Measurements from ENCODE around the gene AMBP.
"Not testable (repeated sequence)": the region's sequence is repeated elsewhere in the genome, so short reads cannot be mapped to it uniquely, and the experiment has no call there.

The AMBP gene

GRCh38 chr9:114091711-114092110 lies 13.6 kb upstream of the AMBP start:
- no peak for DNase-seq

DNA sequence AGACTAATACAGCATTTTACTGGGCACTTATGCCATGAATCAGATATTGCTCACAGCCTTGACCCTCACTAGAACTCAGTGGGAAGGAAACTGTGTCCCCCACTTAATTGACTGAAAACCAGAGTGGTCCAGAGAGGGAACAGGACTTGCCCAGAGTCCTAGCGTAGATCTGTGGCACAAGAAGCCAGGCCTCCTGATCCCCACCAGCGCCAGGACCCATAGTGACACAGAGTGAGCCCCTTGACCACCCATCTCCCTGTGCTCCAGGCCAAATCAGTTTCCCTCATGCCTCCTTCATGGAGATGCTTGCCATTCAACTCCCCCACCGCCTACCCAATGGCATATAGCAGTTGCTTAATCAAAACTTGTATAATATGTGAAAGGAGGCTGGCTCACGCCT lies 12.7 kb upstream of the AMBP start:
- no peak for DNase-seq

GRCh38 chr9:114089206-114089840 lies 11.2 kb upstream of the AMBP start:
- DNase-seq: no peak

- no peak for DNase-seq
These were observed 10.6 kb upstream of the AMBP start for GRCh38 chr9:114088571-114089170.

DNA sequence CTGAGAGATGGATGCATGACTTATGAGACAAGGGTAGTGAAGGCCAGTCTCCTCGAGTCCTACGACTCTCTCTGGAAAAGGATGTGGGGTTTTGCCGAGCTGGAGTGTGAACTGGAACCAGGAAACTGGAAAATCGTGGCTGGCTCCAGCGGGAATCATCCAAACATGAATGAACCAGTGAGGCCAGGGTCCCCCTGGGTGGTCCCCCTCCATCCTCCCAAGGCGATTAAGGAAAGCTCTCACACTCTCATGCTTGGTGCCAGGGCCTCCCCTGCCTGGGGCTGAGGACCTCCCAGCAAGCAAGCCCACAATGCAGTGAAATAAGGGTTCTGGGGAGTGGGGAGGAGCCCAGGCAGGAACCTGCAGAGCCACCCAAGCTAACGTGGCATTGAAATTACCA lies 9.6 kb upstream of the AMBP start:
- DNase-seq: no peak

DNA sequence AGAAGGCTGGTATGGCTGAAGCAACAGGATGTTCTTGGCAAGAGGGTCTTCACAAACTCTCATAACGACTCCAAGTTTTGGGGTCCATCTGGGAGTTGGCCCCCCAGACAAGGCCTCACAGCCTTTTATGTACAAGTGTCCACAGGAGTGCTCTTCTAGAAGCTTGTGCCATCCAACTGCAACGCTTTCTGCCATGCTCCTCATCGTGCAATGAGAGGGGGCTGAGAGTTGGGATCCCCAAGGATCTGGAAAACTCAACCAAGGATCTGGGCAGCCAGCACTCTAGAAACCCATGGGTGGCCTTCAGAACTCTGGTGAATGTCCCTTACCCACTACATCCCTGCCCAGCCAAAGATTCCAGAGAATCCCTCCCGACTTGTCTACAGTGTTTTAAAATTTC lies 8.5 kb upstream of the AMBP start:
- no peak for DNase-seq

DNA sequence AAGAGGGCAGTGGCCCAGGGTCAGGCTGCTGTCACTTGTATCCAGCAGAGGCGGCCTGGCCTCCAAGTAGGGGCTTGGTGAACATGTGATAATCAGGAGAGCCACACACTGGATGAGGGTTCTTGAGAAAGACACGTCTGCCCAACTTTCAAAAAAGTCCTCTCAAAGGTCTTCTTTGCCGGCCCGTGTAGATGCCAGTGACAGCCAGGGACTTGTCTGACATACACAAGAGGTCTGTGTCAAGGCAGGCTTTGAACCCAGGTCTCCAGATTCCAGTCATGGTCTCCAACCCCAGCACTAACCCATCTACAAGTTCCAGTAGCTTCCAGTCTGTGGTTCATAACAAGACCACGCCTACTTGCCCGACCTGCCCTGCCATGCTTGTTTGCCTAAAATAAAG lies 7.9 kb upstream of the AMBP start:
- DNase-seq: no peak

DNA sequence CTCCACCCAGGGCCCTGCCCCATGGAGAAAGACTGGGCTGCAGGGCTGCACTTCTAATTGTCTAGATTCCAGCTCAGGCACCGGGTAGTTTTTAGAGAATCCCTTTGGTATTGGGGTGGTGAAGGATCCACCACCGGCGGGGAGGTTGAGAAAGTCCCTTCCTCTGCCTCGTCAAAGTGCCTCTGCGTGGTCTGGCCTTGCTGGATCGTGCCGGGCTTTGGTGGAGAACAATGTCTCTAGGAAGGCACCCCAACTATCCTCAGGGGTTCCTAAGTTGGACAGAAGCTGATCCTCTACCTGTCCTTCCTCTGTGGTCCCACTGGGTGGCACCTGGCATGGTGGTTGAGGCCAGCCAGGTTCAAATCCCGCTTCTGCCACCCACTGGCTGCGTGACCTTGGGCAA lies 7.3 kb upstream of the AMBP start:
- DNase-seq: no peak

- DNase-seq: no peak
These were observed 6.4 kb upstream of the AMBP start for GRCh38 chr9:114084282-114085073.

DNA sequence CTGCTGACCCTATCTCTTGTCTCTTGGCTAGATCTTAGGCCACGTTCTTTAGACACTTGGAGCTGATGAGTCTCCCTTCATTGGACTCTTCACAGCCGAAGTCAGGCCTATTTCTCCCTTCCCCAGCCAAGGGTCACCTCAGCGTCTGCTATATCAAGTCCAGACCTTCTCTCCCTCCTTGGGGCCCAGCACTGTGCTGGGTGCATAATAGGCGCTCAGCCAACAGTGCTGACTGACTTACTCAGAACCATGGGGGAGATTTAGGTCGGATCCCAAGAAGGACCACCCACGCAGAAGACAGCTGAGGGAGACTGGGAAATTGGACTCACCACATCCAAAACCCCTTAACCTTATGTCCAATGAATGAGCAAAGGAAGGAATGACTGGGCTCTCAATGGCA lies 5.6 kb upstream of the AMBP start:
- no peak for DNase-seq

- not testable (repeated sequence) for DNase-seq
These were observed 4.8 kb upstream of the AMBP start for GRCh38 chr9:114082763-114083412.

DNA sequence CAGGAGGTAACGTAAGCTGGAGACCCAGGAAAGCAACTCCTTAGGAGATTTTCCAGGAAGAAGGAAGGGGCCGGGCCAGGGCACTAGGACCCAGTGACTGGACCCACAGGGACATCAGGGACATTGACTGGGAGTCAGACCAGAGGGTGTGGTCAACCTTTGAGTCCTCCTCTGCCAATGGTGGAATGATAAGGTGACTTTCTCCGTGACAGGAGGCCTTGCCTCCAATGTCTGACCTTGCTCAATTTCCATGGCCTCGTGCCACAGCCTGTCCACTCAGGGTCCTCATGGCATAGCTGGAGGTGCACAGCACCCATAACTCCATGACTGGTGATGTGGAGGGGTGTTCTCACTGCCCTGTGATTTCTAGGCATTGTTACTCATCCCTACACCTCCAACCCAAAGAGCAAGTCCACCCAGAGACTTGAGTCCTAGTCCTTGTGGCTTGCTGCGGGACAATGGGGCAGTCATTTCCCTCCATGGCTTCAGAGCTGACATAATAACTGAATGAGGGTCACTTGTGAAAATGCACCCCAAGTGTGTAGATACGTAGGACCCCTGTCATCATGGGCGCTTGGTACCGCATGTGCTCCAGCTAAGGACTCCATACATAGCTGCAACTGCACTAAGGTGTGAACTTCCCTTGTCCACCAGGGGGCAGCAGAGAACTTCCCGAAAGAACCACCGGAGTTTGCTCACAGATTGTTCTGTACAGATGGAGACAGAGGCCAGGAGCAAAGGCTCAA lies 4.1 kb upstream of the AMBP start:
- DNase-seq: peak; percentile 86 to 94 (median 92)

DNA sequence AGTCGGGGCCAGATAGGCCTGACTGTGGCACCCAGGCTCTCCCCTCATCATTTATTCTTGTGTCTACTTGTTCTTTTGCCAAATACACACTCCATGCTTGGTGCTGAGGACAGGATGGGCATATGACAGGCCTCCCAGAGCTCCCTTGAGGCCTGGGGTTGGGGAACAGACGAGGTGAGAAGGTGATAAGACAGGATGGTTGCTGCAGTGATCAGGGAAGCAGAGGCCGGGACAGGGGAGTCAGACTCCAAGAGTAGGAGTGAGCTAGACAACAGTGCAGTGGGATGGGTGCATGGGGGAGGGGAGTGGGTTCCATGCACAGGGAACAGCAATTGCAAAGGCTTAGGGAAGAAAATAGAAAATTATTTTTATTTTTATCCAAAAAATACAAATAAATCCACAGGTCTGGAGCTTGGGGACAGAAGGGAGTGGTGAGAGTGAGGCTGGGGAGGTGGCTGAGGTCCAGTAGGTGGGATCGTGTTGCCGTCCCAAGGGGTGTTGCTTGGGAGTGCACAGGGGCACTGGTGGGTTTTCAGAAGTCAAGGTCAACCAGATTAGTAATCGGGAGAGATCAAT lies 3.4 kb upstream of the AMBP start:
- no peak for DNase-seq

DNA sequence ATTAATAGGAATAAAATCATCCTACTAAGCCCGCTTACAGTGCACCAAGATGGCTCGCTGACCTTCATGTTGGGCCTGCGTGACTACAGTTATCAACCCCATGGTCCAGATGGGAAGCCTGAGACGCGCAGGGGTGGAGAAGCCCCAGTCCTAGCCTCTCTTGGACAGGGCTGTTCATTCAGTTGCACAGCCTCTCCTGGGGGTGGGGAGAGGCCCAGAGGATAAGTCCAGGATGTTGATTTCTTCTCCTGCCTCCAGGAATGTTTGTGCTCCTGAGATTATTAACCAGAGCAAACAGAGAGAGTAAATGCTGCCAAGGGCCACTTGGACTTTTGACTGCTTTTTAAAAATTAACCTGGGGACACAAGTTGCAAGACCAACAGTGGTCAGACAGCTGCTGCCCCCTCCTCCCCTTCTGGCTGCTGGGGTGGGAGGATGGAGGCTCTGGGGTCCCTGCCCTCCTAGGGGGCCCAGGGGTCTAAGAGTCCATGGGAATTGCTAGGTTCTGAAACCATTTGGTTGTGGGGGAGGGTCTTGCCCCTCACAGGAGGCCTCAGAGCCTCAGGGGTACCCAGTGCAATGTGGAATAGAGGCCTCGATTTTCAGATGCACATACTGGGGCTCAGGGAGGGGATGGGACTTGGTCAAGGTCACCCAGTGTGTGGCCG lies 2.8 kb upstream of the AMBP start:
- DNase-seq: no peak

DNA sequence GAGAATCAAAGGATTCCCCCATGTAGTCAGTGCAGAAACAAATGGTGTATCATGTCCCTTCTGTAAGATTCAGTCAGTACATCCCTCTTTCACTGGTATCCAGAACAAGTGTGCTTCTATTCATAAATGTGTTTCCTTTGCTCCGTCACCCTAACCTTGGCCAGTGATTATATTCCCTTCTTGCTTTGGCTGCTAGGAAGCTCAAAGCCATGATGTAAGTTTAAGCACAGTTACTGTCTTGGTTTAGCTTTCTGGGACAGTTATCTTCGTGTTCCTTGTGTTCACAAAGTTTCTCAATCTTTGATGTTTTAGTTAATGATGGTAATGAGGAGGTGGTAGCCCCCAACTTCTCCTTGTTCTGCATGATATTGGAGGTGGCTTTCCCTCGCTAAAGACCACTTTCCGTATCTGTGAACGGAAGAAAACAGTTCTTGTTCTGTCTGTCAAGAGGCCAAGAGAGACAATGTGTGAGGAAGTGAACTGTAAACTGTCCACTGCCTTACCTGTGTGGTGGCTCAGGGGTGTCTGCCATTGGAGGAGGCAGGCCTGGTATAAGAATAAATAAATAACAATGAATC lies 2.2 kb upstream of the AMBP start:
- no peak for DNase-seq

DNA sequence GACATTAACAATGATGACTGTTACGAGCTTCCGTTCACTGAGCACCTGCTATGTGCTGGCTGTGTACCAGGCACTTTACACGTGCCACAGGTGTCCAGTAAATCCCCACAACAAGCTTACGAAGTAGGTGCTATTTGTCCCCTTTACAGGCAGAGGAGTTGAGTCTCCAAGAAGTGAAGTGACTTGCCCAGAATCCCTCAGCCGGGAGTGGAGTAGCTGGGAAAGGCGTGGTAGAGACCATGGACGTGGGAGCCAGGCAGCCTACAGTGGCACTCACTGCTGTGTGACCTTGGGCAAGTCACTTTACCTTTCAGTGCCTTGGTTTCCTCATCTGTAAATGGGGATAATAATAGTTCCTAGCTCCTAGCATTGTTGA lies 669 bp upstream of the AMBP start:
- DNase-seq: no peak

DNA sequence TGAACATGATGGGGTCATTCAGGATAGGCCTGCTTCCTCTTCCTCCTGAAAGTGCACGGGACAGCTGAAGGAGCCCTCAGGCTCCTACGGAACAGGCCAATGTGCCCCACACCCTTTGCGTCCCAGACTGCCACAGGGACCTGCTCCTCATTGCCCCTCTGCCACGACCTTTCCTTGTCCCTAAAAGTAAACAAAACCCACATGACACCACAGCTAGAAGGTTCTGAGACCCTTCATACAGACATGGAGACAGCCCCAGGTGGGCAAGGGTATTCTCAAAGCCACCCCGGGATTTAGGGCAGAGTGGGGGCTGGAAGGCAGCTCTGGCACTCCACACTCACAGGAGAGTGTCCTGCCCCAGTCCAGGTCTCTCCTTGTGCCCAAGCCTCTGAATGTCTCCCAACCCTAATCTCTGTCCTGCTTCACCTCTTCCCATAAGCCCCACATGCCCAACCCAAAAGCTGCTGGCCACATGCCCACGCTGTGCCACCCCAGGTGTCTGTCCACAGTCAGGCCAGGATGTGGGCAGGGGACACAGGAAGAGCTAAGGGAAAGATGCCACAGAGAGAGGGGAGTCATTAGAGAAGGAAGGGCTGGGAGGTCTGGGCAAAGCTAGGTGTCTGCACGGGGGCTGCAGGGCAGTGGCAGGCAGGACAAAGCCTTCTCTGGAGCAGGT lies 800 bp downstream of the AMBP start:
- no peak for DNase-seq

DNA sequence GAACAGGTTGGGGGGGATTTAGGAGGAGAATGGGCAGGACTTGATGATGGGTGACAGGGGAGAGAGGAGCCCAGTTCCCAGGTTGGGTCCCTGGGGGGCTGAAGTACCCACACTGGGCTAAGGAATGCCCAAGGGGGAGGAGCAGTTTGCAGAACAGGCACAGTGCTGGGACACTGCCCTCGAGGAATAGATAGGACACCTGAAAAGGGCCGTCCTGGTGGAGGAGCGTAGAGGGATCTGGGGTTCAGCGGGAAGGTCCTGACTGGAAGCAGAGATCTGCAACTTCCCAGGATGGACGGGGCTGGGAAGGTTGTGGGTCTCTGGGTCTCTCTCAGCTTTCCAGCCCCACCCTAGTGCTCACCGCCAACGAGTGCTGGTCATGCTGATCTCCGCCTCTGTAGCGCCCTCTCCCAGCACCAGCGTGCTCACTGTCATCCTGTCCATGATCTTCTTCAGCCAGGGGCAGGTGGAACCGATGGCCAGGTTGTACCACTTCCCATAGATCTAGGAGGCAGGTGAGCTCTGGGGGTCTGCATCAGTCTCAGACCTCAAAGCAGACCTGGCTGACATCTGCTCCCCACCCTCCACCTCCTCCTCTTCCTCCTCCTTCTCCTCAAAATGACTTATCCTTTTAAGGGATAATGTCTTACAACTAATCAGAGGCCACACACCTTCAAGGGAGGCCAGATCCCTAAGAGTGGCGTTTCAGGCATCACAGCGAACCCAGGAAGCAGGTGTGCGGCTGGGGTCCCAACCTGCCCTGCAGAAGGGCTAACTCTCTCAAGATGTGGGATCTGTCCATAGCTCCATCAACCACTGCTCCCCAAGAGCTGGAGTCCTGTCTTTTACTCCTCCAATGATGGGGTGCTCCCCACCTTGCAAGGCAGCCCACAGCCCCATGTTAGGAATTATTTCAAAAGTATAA lies 1.6 kb downstream of the AMBP start:
- DNase-seq: no peak

DNA sequence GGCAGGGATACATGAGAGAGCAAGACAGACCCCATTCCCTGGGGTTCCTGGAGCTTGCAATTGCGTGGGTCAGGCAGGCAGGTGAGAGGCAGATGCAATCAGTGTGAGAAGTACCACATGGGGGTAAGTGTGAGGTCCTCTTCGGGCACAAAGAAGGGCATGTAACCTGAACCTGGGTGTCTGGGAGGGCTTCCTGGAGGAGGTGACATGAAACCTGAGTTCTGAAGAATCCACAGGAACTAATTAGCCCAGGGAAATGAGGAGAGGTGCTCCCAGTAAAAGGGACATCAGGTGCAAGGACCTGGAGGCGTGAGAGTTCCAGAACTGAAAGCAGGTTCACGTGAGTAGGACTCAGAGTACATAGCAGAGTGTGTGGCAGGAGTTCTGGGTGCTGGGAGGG lies 2.5 kb downstream of the AMBP start:
- DNase-seq: no peak
